Upper lobe of left lung (tissue), 4 donors: ENCODE results near the gene KCNQ4.

ENCODE experiments used
- EP300 ChIP-seq, 4 donors: sonication (generic); formaldehyde crosslinking; IDR thresholded peaks; one replicate each; pipeline ENCODE4 v1.5.1; 2017; ENCODE audit warnings: antibody characterized with exemption in 4 of 4, control low read depth in 2 of 4
- POLR2A ChIP-seq, 4 donors: fragments of 450-650 bp; IDR thresholded peaks; one replicate each; pipeline ENCODE4 v1.5.1; 2016 to 2017; ENCODE audit warnings: antibody characterized with exemption in 4 of 4, mild to moderate bottlenecking in 2 of 4
- POLR2AphosphoS5 ChIP-seq, 2 donors: sonication (generic); formaldehyde crosslinking; IDR thresholded peaks; one replicate each; pipeline ENCODE4 v1.5.1; 2017; ENCODE audit warnings: antibody characterized with exemption in 2 of 2
- TF ChIP-seq, protein P1 (sequence below), 6 experiments: fragments of 450-650 bp in 4 of 6; fragments of 200-600 bp in 2 of 6; sonication (generic) in 2 of 6; IDR thresholded peaks; one replicate each; pipeline ENCODE4 v1.5.1; 2016 to 2019; ENCODE audit warnings: antibody characterized with exemption in 6 of 6

DNA sequence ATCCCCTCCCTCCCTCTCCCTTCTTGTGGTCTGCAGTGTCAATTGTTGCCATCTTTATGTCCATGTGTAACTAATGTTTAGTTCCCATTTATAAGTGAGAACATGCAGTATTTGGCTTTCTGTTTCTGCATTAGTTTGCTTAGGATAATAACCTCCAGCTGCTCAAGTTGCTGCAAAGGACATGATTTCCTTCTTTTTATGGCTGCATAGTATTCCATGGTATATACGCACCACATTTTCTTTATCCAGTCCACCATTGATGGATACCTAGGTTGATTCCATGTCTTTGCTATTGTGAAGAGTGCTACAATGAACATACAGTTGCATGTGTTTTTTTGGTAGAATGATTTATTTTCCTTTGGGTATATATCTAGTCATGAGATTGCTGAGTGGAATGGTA lies 62.3 kb downstream of the KCNQ4 start:
- TF ChIP-seq, protein P1, sequence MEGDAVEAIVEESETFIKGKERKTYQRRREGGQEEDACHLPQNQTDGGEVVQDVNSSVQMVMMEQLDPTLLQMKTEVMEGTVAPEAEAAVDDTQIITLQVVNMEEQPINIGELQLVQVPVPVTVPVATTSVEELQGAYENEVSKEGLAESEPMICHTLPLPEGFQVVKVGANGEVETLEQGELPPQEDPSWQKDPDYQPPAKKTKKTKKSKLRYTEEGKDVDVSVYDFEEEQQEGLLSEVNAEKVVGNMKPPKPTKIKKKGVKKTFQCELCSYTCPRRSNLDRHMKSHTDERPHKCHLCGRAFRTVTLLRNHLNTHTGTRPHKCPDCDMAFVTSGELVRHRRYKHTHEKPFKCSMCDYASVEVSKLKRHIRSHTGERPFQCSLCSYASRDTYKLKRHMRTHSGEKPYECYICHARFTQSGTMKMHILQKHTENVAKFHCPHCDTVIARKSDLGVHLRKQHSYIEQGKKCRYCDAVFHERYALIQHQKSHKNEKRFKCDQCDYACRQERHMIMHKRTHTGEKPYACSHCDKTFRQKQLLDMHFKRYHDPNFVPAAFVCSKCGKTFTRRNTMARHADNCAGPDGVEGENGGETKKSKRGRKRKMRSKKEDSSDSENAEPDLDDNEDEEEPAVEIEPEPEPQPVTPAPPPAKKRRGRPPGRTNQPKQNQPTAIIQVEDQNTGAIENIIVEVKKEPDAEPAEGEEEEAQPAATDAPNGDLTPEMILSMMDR (IDR thresholded peaks at IDR 0.05): no peak
- TF ChIP-seq POLR2A (IDR thresholded peaks at IDR 0.05) (no peak), EP300 (IDR thresholded peaks at IDR 0.05) (no peak), POLR2AphosphoS5 (IDR thresholded peaks at IDR 0.05) (no peak)
